PC-3 (cell line): ENCODE results near the gene KIF5A. TPM values are rescaled to one million over a fixed set of nuclear protein-coding genes. Genes with fewer than 3 reads are reported as not detected.

Experiments used
- ATAC-seq: fragments of 200-7000 bp; cut with Tn5 transposase; 2 replicates; pipeline ENCODE4 v1.9.1; 2020; ENCODE audit warnings: mild to moderate bottlenecking, moderate library complexity
- BruUV-seq: library from RNA; stranded (reverse); fragments of 400-500 nt; replicated peaks from 2 replicates; lab custom pipeline; 2021; lab: Mats Ljungman, UMichigan
- CTCF ChIA-PET: fragments of 300-600 bp; sonication (Branson Sonifier 250); formaldehyde crosslinking; loops from one replicate; lab custom pipeline; 2022; ENCODE audit warnings: antibody characterized with exemption; lab: Charles Lee
- POLR2A ChIA-PET: fragments of 300-600 bp; sonication (Branson Sonifier 250); formaldehyde crosslinking; loops from one replicate; lab custom pipeline; 2022; ENCODE audit warnings: antibody characterized with exemption; ENCODE audit not compliant: unreplicated experiment; lab: Charles Lee
- DNase-seq: peaks from one replicate; pipeline ENCODE4 v3.0.0-alpha.2; 2015
- H2AFZ ChIP-seq: fragments of 300-600 bp; sonication (generic); 2 replicates; pipeline ENCODE4 v1.6.0; 2016; ENCODE audit warnings: antibody characterized with exemption, low read length
- H3F3A ChIP-seq: fragments of 300-600 bp; sonication (generic); one replicate; pipeline ENCODE4 v1.6.0; 2017; ENCODE audit warnings: antibody characterized with exemption, low read length, control low read depth, mild to moderate bottlenecking; ENCODE audit not compliant: unreplicated experiment
- H3K27ac ChIP-seq: fragments of 300-600 bp; sonication (generic); 2 replicates; pipeline ENCODE4 v1.5.1; 2016; ENCODE audit warnings: mild to moderate bottlenecking, low read length
- H3K27me3 ChIP-seq: fragments of 300-600 bp; sonication (generic); 2 replicates; pipeline ENCODE4 v1.6.1; 2016; ENCODE audit warnings: low read length, mixed read lengths
- H3K36me3 ChIP-seq: fragments of 300-600 bp; sonication (generic); 2 replicates; pipeline ENCODE4 v1.6.1; 2016; ENCODE audit warnings: low read depth, mixed run types, low read length, mixed read lengths
- H3K4me1 ChIP-seq: fragments of 300-600 bp; sonication (generic); 2 replicates; pipeline ENCODE4 v1.5.1; 2016; ENCODE audit warnings: low read length; ENCODE audit not compliant: insufficient read depth
- H3K4me2 ChIP-seq: fragments of 300-600 bp; sonication (generic); 2 replicates; pipeline ENCODE4 v1.6.0; 2016; ENCODE audit warnings: low read length
- H3K4me3 ChIP-seq: fragments of 300-600 bp; sonication (generic); 2 replicates; pipeline ENCODE4 v1.5.1; 2016; ENCODE audit warnings: mild to moderate bottlenecking, low read length, mixed read lengths
- H3K79me2 ChIP-seq: fragments of 300-600 bp; sonication (generic); 2 replicates; pipeline ENCODE4 v1.6.1; 2017; ENCODE audit warnings: low read length, mixed read lengths
- H3K9ac ChIP-seq: fragments of 300-600 bp; sonication (generic); 2 replicates; pipeline ENCODE4 v1.6.0; 2016; ENCODE audit warnings: mild to moderate bottlenecking, low read length
- H3K9me2 ChIP-seq: fragments of 300-600 bp; sonication (generic); replicated peaks from 2 replicates; pipeline ENCODE4 v1.6.1; 2016; ENCODE audit warnings: mixed run types, low read length, mixed read lengths
- H3K9me3 ChIP-seq: fragments of 300-600 bp; sonication (generic); 2 replicates; pipeline ENCODE4 v1.6.1; 2016; ENCODE audit warnings: low read length, mixed read lengths
- H4K20me1 ChIP-seq: fragments of 300-600 bp; sonication (generic); 2 replicates; pipeline ENCODE4 v1.6.1; 2016; ENCODE audit warnings: low read length, mixed read lengths
- CTCF ChIP-seq: fragments of 300-600 bp; sonication (generic); conservative IDR thresholded peaks from 2 replicates; pipeline ENCODE4 v1.5.1; 2017; ENCODE audit warnings: antibody characterized with exemption, low read depth, mild to moderate bottlenecking, low read length
- EZH2 ChIP-seq: fragments of 300-600 bp; sonication (generic); IDR thresholded peaks from one replicate; pipeline ENCODE4 v1.6.1; 2017; ENCODE audit warnings: antibody characterized with exemption, mild to moderate bottlenecking, low read length; ENCODE audit not compliant: unreplicated experiment
- EZH2phosphoT487 ChIP-seq: fragments of 300-600 bp; sonication (generic); IDR thresholded peaks from 2 replicates; pipeline ENCODE4 v1.6.1; 2018; ENCODE audit warnings: mild to moderate bottlenecking, antibody characterized with exemption, low read length, borderline replicate concordance
- intact Hi-C: fragments of 100-400 bp; cut with micrococcal nuclease; formaldehyde crosslinking; loops from 2 replicates; pipeline ENCODE4 v1.9.0; 2023
- total RNA-seq: library from RNA; depleted of rRNA; stranded (reverse); fragments of >200 nt; gene quantifications from 2 replicates; pipeline ENCODE4 v1.2.3, GENCODE V29; 2014

The KIF5A gene
- total RNA-seq, 1 experiment from 2014 or later, result not detected

DNA sequence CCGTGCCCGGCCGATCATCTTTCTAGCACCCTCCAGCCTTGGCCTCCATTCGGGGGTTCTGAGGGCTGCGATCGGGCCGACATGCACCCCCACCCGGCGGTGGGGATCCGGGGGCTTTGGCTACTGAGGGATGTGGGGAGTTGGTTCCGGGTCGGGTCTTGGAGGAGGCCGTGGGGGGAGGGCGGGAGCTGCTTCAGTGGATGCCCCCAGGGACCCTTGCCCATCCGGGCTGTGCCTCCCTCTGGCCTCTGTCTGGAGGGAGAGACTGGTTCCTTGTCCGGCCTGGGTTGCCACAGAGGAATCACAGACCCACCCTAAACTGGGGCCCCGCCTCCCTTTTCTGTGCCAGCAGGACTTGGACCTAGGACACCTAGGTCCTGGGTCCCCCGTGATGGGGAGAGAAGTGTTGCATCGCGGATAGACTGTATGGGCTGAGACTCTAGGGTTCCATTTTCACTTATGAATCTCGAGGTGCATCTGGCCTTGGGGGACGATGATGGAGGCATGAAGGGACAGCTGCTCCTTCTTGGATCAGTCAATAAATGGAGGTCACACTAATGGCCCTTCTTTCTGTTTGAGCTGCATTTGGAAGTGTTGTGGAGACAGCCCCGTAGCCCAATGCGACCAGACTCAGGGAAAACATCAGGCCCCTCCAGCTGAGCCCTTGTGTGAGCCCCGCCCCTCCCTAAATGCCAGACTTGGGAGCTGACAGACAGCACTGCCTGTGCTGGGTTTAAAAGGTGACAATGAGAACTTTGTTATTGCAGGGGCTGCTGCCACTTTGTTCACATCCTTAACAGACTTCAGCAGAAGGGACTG lies 55.4 kb downstream of the KIF5A start:
- TF ChIP-seq CTCF (no peak), EZH2 (no peak), EZH2phosphoT487 (no peak)
- H3K79me2 ChIP-seq, result no peaks in the 10 kb centered on the region
- peaks cover 9% of the 10 kb centered on the region; the same call in 1 of the 2 replicates for H3K36me3 ChIP-seq
- peak overlapping the region; percentile 81 for H3K4me3 ChIP-seq
- H3K4me2 ChIP-seq, result peak overlapping the region; percentile 81
- H3K4me1 ChIP-seq, result peaks cover 16% of the 10 kb centered on the region
- DNase-seq (peak; percentile 20), ATAC-seq (peak; percentile 53)
- BruUV-seq, result TSS peak; percentile 51
- H3F3A ChIP-seq, result no peaks in the 10 kb centered on the region
- H2AFZ ChIP-seq, result peak overlapping the region; percentile 81
- H3K9me3 ChIP-seq, result no peaks in the 10 kb centered on the region
- H3K27me3 ChIP-seq, result no peaks in the 10 kb centered on the region
- no peaks in the 10 kb centered on the region for H3K9me2 ChIP-seq
- H3K9ac ChIP-seq, result peak overlapping the region; percentile 74
- H4K20me1 ChIP-seq, result no peaks in the 10 kb centered on the region
- ChIA-PET POLR2A (interaction anchor here (0.6 kb wide), 1 partner anchor 96 kb away, joined by 3 read pairs; no protein-coding TSS in a partner anchor), CTCF (no interaction called here)
- H3K27ac ChIP-seq, result no peak overlapping the region
- intact Hi-C loops, result no loop called here

DNA sequence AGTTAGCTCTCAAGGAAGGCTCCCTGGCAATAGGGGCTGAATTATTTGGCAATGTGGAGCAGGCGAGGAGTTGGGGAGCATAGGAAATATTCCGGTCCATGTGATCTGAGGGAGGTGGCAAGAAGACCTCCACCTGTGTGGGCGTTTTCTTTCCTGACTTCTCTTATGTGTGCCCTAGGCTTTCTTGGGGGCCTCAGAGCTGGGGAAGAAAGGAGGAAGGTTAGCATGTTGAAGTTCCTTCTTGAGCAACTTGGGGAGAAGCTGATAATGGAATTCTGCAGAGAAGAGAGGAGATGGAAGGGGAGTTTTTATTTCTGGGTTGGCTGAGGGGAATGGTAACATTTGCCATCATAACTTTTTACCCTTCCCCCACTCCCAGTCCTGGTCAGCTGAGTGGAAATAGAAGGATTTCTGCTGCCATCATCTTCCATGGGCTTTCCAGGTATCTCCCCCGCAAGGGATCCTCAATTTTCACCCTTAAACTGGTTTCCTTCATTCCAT lies 56.0 kb downstream of the KIF5A start:
- Histone ChIP-seq H3K79me2 (no peaks in the 10 kb centered on the region), H3K27me3 (no peaks in the 10 kb centered on the region), H3K36me3 (peaks cover 5% of the 10 kb centered on the region; the same call in 1 of the 2 replicates), H3K4me3 (no peak overlapping the region), H3K9ac (no peak overlapping the region), H2AFZ (no peak overlapping the region), H3K4me2 (peak overlapping the region; percentile 81), H4K20me1 (no peaks in the 10 kb centered on the region), H3K9me2 (no peaks in the 10 kb centered on the region), H3K9me3 (no peaks in the 10 kb centered on the region), H3K27ac (no peak overlapping the region), H3K4me1 (peaks cover 18% of the 10 kb centered on the region), H3F3A (no peaks in the 10 kb centered on the region)
- ATAC-seq, result no peak
- DNase-seq, result no peak
- no TSS peak for BruUV-seq
- intact Hi-C loops, result no loop called here
- TF ChIP-seq CTCF (no peak), EZH2phosphoT487 (no peak), EZH2 (no peak)
- CTCF ChIA-PET, result no interaction called here
- POLR2A ChIA-PET, result no interaction called here

GRCh38 chr12:57606399-57606798 lies 56.6 kb downstream of the KIF5A start:
- H3K9me3 ChIP-seq, result no peaks in the 10 kb centered on the region
- no peak overlapping the region for H2AFZ ChIP-seq
- no TSS peak for BruUV-seq
- intact Hi-C loops, result no loop called here
- ATAC-seq, result no peak
- TF ChIP-seq CTCF (no peak), EZH2phosphoT487 (no peak), EZH2 (no peak)
- H3K27me3 ChIP-seq, result no peaks in the 10 kb centered on the region
- no peak overlapping the region for H3K27ac ChIP-seq
- peaks cover 5% of the 10 kb centered on the region; the same call in 1 of the 2 replicates for H3K36me3 ChIP-seq
- no peaks in the 10 kb centered on the region for H3K79me2 ChIP-seq
- no peak for DNase-seq
- POLR2A ChIA-PET, result no interaction called here
- H4K20me1 ChIP-seq, result no peaks in the 10 kb centered on the region
- no peak overlapping the region for H3K9ac ChIP-seq
- CTCF ChIA-PET, result no interaction called here
- H3K4me1 ChIP-seq, result peaks cover 20% of the 10 kb centered on the region
- no peaks in the 10 kb centered on the region for H3F3A ChIP-seq
- no peak overlapping the region for H3K4me2 ChIP-seq
- H3K9me2 ChIP-seq, result no peaks in the 10 kb centered on the region
- H3K4me3 ChIP-seq, result no peak overlapping the region
